Fibroblast of peridontal ligament (primary cell): ENCODE data around the gene HOXA9.

ENCODE experiments used
- DNase-seq: peaks from one replicate; pipeline ENCODE4 v3.0.0-alpha.2; 2010; ENCODE audit errors: extremely low read depth

The HOXA9 gene

GRCh38 chr7:27188386-27189294 lies 23.3 kb upstream of the HOXA9 start:
- no peak for DNase-seq

- no peak for DNase-seq
These were observed 22.4 kb upstream of the HOXA9 start for GRCh38 chr7:27187475-27188385.

- DNase-seq, result no peak
These were observed 21.5 kb upstream of the HOXA9 start for GRCh38 chr7:27186668-27187474.

- DNase-seq, result no peak
These were observed 20.7 kb upstream of the HOXA9 start for GRCh38 chr7:27185854-27186667.

- no peak for DNase-seq
These were observed 19.9 kb upstream of the HOXA9 start, which contains the start of gene HOXA11 for GRCh38 chr7:27185013-27185853. Gene HOXA11 (minus strand): TSS chr7:27185232. CDS start chr7:27185144, 88 bp downstream.

GRCh38 chr7:27184337-27185012 lies 19.1 kb upstream of the HOXA9 start:
- no peak for DNase-seq

GRCh38 chr7:27183682-27184336 lies 18.5 kb upstream of the HOXA9 start:
- no peak for DNase-seq

- no peak for DNase-seq
These were observed 17.7 kb upstream of the HOXA9 start for GRCh38 chr7:27182861-27183681.

- no peak for DNase-seq
These were observed 17.0 kb upstream of the HOXA9 start for GRCh38 chr7:27182285-27182841.

- no peak for DNase-seq
These were observed 16.5 kb upstream of the HOXA9 start for GRCh38 chr7:27181795-27182275.

GRCh38 chr7:27180431-27181420 lies 15.4 kb upstream of the HOXA9 start:
- no peak for DNase-seq

- no peak for DNase-seq
These were observed 14.4 kb upstream of the HOXA9 start for GRCh38 chr7:27179503-27180430.

- DNase-seq, result no peak
These were observed 13.7 kb upstream of the HOXA9 start for GRCh38 chr7:27179030-27179429.

GRCh38 chr7:27178366-27178765 lies 13.0 kb upstream of the HOXA9 start:
- DNase-seq, result no peak

GRCh38 chr7:27177795-27178320 lies 12.5 kb upstream of the HOXA9 start:
- DNase-seq, result no peak
